MM.1S (cell line): ENCODE measurements around the gene JAKMIP3.

Experiments
- DNase-seq: peaks from one replicate; pipeline ENCODE4 v3.0.0-alpha.2; 2015
- H2AFZ ChIP-seq: fragments of 300-600 bp; sonication (generic); 2 replicates; pipeline ENCODE4 v1.6.0; 2016; ENCODE audit warnings: antibody characterized with exemption, low read length
- H3F3A ChIP-seq: fragments of 300-600 bp; sonication (generic); 2 replicates; pipeline ENCODE4 v1.6.1; 2016; ENCODE audit warnings: mild to moderate bottlenecking, antibody characterized with exemption, low read length, moderate library complexity, mixed read lengths; ENCODE audit not compliant: insufficient read depth
- H3K27ac ChIP-seq: fragments of 300-600 bp; sonication (generic); 2 replicates; pipeline ENCODE4 v1.5.1; 2016; ENCODE audit warnings: mild to moderate bottlenecking, low read length
- H3K27me3 ChIP-seq: fragments of 300-600 bp; sonication (generic); replicated peaks from 2 replicates; pipeline ENCODE4 v1.6.0; 2016; ENCODE audit warnings: low read length; ENCODE audit not compliant: insufficient read depth
- H3K36me3 ChIP-seq: fragments of 300-600 bp; sonication (generic); replicated peaks from 2 replicates; pipeline ENCODE4 v1.6.1; 2016; ENCODE audit warnings: mild to moderate bottlenecking, low read length, mixed read lengths; ENCODE audit not compliant: insufficient read depth
- H3K4me1 ChIP-seq: fragments of 300-600 bp; sonication (generic); 2 replicates; pipeline ENCODE4 v1.6.1; 2016; ENCODE audit warnings: low read length, mixed read lengths
- H3K4me2 ChIP-seq: fragments of 300-600 bp; sonication (generic); 2 replicates; pipeline ENCODE4 v1.6.0; 2016; ENCODE audit warnings: low read depth, low read length
- H3K4me3 ChIP-seq: fragments of 300-600 bp; sonication (generic); 2 replicates; pipeline ENCODE4 v1.5.1; 2016; ENCODE audit warnings: low read length, mixed read lengths
- H3K79me2 ChIP-seq: fragments of 300-600 bp; sonication (generic); 2 replicates; pipeline ENCODE4 v1.6.1; 2016; ENCODE audit warnings: mixed run types, low read length, mixed read lengths
- H3K9ac ChIP-seq: fragments of 300-600 bp; sonication (generic); 2 replicates; pipeline ENCODE4 v1.6.1; 2016; ENCODE audit warnings: low read length, mixed read lengths
- H3K9me2 ChIP-seq: fragments of 300-600 bp; sonication (generic); replicated peaks from 2 replicates; pipeline ENCODE4 v1.6.1; 2016; ENCODE audit warnings: mild to moderate bottlenecking, low read length, mixed read lengths; ENCODE audit not compliant: insufficient read depth
- H3K9me3 ChIP-seq: fragments of 300-600 bp; sonication (generic); replicated peaks from 2 replicates; pipeline ENCODE4 v1.6.1; 2016; ENCODE audit warnings: mild to moderate bottlenecking, low read length, mixed read lengths; ENCODE audit not compliant: insufficient read depth
- H4K20me1 ChIP-seq: fragments of 300-600 bp; sonication (generic); 2 replicates; pipeline ENCODE4 v1.6.1; 2016; ENCODE audit warnings: mild to moderate bottlenecking, low read length, moderate library complexity, mixed read lengths; ENCODE audit not compliant: insufficient read depth
- CTCF ChIP-seq: fragments of 300-600 bp; sonication (generic); IDR thresholded peaks from 2 replicates; pipeline ENCODE4 v1.5.1; 2016; ENCODE audit warnings: antibody characterized with exemption, low read length, mixed read lengths
- EZH2 ChIP-seq: fragments of 300-600 bp; sonication (generic); optimal IDR thresholded peaks from 2 replicates; pipeline ENCODE3; 2017; ENCODE audit warnings: low read depth, mild to moderate bottlenecking, antibody characterized with exemption, low read length, mixed read lengths
- EZH2phosphoT487 ChIP-seq: fragments of 300-600 bp; sonication (generic); IDR thresholded peaks from 2 replicates; pipeline ENCODE4 v1.6.1; 2018; ENCODE audit warnings: antibody characterized with exemption, low read length

JAKMIP3 gene

GRCh38 chr10:132095403-132096113 lies 29.8 kb downstream of the JAKMIP3 start:
- Histone ChIP-seq H3K4me3 (no peak overlapping the region), H3K79me2 (no peaks in the 10 kb centered on the region), H3K9me3 (no peaks in the 10 kb centered on the region), H2AFZ (no peak overlapping the region), H3K4me1 (no peaks in the 10 kb centered on the region), H4K20me1 (no peaks in the 10 kb centered on the region), H3K9me2 (no peaks in the 10 kb centered on the region), H3K27me3 (peaks cover 25% of the 10 kb centered on the region), H3K27ac (no peak overlapping the region), H3K36me3 (no peaks in the 10 kb centered on the region), H3K4me2 (no peak overlapping the region), H3K9ac (no peak overlapping the region), H3F3A (no peaks in the 10 kb centered on the region)
- DNase-seq = no peak
- TF ChIP-seq EZH2phosphoT487 (no peak), EZH2 (no peak)

DNA sequence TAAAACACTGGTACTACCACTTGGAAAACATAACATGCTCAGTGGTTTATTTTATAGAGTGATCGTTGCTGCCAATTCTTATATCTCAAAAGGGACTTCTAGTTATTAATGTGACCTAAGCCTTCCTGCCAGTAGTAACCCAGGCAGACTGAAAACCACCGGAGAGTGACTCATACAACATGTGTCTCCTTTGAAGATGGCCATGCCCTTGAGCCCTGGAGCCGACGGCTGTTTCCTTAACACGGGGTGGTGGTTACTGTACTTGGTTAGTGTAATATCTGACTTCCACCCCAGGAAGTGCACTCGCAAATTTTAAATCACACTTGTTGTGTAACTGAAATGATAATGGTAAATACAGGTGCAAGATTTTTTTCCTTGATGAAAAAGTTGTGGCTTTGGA lies 30.5 kb downstream of the JAKMIP3 start:
- Histone ChIP-seq H2AFZ (no peak overlapping the region), H3K36me3 (no peaks in the 10 kb centered on the region), H3K27ac (no peak overlapping the region), H3K9me2 (no peaks in the 10 kb centered on the region), H3K79me2 (no peaks in the 10 kb centered on the region), H4K20me1 (no peaks in the 10 kb centered on the region), H3K4me3 (no peak overlapping the region), H3K27me3 (peaks cover 28% of the 10 kb centered on the region), H3K4me1 (no peaks in the 10 kb centered on the region), H3K9me3 (no peaks in the 10 kb centered on the region), H3K9ac (no peak overlapping the region), H3K4me2 (no peak overlapping the region), H3F3A (no peaks in the 10 kb centered on the region)
- DNase-seq = no peak
- TF ChIP-seq CTCF = no peak
- TF ChIP-seq EZH2 = no peak
- no peak for TF ChIP-seq EZH2phosphoT487

DNA sequence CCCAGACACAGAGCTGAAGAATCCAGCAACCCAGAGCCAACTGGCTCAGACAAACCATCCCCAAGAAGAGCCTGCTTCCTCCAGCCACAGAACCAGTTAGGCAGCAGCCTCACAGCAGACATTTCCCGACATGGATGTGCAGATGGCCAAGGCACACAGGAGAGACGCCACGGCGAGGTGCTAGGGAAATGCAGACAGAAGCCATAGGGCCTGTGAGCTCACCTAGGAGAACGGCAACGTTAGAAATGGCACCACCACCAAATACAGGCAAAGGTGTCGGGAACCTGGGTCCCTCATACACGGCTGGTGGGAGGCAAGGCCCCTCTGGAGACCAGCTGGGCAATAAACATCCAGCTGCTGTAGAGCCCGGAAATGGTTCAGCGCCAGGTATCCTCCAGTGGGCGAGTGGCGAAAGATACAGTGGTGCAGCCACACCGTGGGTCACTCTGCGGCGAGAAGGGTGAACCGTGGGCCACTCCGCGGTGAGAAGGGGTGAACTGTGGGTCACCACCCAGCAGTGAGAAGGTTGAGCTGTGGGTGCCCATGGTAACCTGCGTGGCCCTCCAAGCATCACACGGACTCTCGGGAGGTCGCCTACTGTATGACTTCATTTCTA lies 31.2 kb downstream of the JAKMIP3 start:
- Histone ChIP-seq H3K9me2 (no peaks in the 10 kb centered on the region), H3K9ac (no peak overlapping the region), H3K9me3 (no peaks in the 10 kb centered on the region), H3K4me1 (no peaks in the 10 kb centered on the region), H3F3A (no peaks in the 10 kb centered on the region), H3K4me3 (no peak overlapping the region), H4K20me1 (no peaks in the 10 kb centered on the region), H3K79me2 (no peaks in the 10 kb centered on the region), H3K27me3 (peaks cover 33% of the 10 kb centered on the region), H3K27ac (no peak overlapping the region), H2AFZ (no peak overlapping the region), H3K4me2 (no peak overlapping the region), H3K36me3 (no peaks in the 10 kb centered on the region)
- DNase-seq = no peak
- no peak for TF ChIP-seq EZH2phosphoT487

DNA sequence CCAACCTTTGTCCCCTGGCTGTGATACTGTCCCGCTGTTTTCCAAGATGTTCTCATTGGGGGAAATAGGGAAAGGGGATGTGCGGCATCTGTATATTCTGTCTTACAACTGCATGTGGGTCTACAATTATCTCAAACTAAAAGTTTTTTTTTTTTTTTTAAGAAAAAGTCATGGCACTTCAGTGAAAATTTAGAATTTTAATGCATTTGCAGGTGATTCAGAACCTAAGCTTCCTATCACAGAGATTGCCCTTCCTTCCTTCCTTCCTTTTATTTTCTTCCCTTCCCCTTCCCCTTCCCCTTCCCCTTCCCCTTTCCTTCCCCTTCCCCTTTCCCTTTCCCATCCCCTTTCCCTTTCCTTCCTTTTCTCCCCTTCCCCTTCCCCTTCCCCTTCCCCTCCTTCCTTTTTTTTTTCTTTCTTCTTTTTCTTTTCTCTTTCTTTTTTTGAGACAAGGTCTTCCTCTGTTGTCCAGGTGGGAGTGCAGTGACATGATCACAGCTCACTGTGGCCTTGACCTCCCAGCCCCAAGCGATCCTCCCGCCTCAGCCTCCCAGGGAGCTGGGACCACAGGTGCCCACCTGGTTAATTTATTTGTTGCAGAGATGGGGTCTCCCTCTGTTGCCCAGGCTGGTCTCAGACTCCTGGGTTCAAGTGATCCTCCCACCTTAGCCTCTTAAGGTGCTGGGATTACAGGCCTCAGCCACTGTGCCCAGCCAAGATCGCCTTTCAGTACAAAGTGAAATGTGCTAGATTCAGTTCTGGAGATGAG lies 32.0 kb downstream of the JAKMIP3 start:
- Histone ChIP-seq H3K79me2 (no peaks in the 10 kb centered on the region), H3K4me2 (no peak overlapping the region), H3K4me1 (no peaks in the 10 kb centered on the region), H3K9me2 (no peaks in the 10 kb centered on the region), H3K9me3 (no peaks in the 10 kb centered on the region), H3K36me3 (no peaks in the 10 kb centered on the region), H3K9ac (no peak overlapping the region), H4K20me1 (no peaks in the 10 kb centered on the region), H3F3A (no peaks in the 10 kb centered on the region), H3K27ac (no peak overlapping the region), H2AFZ (no peak overlapping the region), H3K27me3 (peaks cover 38% of the 10 kb centered on the region), H3K4me3 (no peak overlapping the region)
- no peak for TF ChIP-seq EZH2phosphoT487
- TF ChIP-seq EZH2 = no peak
- no peak for TF ChIP-seq CTCF
- DNase-seq = no peak
